GM12891 (cell line): ENCODE measurements around the gene CCDC97.

Source experiments
- POLR2A ChIP-seq: IDR thresholded peaks from 2 replicates; pipeline ENCODE4 v1.6.1; 2011; ENCODE audit warnings: low read depth, low read length, control low read depth
- POLR2AphosphoS5 ChIP-seq: IDR thresholded peaks from 2 replicates; pipeline ENCODE4 v1.6.1; 2011; ENCODE audit warnings: low read depth, low read length, control low read depth
- SPI1 ChIP-seq: IDR thresholded peaks from 2 replicates; pipeline ENCODE4 v1.6.1; 2011; ENCODE audit warnings: low read depth, low read length, control low read depth
- TAF1 ChIP-seq: IDR thresholded peaks from 2 replicates; pipeline ENCODE4 v1.6.1; 2011; ENCODE audit warnings: low read depth, low read length, control low read depth

- TF ChIP-seq POLR2AphosphoS5 (no peak), POLR2A (no peak), TAF1 (no peak), SPI1 (no peak)
These were observed 5.1 kb upstream of the CCDC97 start for GRCh38 chr19:41304706-41305483.
